GM23338 (cell line): ENCODE data around the gene ELFN1.

Experiments used
- CREB1 ChIP-seq: fragments of 250-450 bp; sonication (Bioruptor Pico); IDR thresholded peaks from 2 replicates; pipeline ENCODE4 v1.5.0; 2020; ENCODE audit warnings: low read depth, mild to moderate bottlenecking, moderate library complexity
- POLR2AphosphoS5 ChIP-seq: IDR thresholded peaks from 2 replicates; pipeline ENCODE4 v1.6.1; 2016; ENCODE audit warnings: antibody characterized with exemption, low read depth
- STAT1 ChIP-seq: IDR thresholded peaks from one replicate; pipeline ENCODE4 v1.6.1; 2016; ENCODE audit warnings: antibody characterized with exemption; ENCODE audit not compliant: unreplicated experiment
- TF ChIP-seq, protein P1 (sequence below), 2 experiments: fragments of 200-600 bp in 1 of 2; sonication (generic) in 1 of 2; conservative IDR thresholded peaks; 2 replicates each; pipeline versions ENCODE4 v1.5.1 to v1.6.1; 2016 to 2017; ENCODE audit warnings: antibody characterized with exemption in 2 of 2, low read depth in 2 of 2, mild to moderate bottlenecking in 2 of 2, moderate library complexity in 1 of 2

DNA sequence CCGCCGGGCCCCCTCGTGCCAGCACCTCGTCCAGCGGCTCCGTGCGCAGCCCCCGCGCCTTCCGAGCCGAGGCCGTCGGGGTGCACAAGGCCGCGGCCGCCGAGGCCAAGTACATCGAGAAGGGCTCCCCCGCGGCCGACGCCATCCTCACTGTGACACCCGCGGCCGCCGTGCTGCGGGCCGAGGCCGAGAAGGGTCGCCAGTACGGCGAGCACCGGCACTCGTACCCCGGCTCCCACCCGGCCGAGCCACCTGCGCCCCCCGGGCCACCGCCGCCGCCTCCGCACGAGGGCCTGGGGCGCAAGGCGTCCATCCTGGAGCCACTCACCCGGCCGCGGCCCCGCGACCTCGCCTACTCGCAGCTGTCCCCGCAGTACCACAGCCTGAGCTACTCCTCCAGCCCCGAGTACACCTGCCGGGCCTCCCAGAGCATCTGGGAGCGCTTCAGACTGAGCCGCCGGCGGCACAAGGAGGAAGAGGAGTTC lies 76.5 kb downstream of the ELFN1 start:
- TF ChIP-seq, protein P1, sequence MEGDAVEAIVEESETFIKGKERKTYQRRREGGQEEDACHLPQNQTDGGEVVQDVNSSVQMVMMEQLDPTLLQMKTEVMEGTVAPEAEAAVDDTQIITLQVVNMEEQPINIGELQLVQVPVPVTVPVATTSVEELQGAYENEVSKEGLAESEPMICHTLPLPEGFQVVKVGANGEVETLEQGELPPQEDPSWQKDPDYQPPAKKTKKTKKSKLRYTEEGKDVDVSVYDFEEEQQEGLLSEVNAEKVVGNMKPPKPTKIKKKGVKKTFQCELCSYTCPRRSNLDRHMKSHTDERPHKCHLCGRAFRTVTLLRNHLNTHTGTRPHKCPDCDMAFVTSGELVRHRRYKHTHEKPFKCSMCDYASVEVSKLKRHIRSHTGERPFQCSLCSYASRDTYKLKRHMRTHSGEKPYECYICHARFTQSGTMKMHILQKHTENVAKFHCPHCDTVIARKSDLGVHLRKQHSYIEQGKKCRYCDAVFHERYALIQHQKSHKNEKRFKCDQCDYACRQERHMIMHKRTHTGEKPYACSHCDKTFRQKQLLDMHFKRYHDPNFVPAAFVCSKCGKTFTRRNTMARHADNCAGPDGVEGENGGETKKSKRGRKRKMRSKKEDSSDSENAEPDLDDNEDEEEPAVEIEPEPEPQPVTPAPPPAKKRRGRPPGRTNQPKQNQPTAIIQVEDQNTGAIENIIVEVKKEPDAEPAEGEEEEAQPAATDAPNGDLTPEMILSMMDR (conservative IDR thresholded peaks at IDR 0.05; ENCODE audit: low read depth in 2 of 2): no peak
- TF ChIP-seq POLR2AphosphoS5 (no peak), STAT1 (no peak), CREB1 (CRISPR knock-in tag) (no peak)
